Right lobe of liver (tissue), 6 donors: ENCODE data around the gene NUP214. TPM values are rescaled to one million over a fixed set of nuclear protein-coding genes. Genes with fewer than 3 reads are reported as not detected.

Experiments used
- ATAC-seq, 4 donors: fragments of 200-7000 bp; cut with Tn5 transposase; one replicate each; pipeline ENCODE4 v1.9.1; 2020; ENCODE audit warnings: mild to moderate bottlenecking in 4 of 4, moderate library complexity in 4 of 4
- DNase-seq, 3 donors: peaks; one replicate each; pipeline ENCODE4 v3.0.0-alpha.2; 2020
- H3K27ac ChIP-seq, 3 donors: fragments of 200-600 bp; one replicate each; pipeline ENCODE4 v1.8.0; 2022
- H3K27me3 ChIP-seq, 2 donors: fragments of 200-600 bp; one replicate each; pipeline ENCODE4 v1.8.0; 2022
- H3K36me3 ChIP-seq, 4 donors: fragments of 200-600 bp; sonication (generic) in 1 of 4; one replicate each; pipeline versions ENCODE4 v1.5.1 to v1.8.0; 2017 to 2022; ENCODE audit warnings: control low read depth in 1 of 4
- H3K4me1 ChIP-seq, 4 donors: fragments of 200-600 bp; sonication (generic) in 1 of 4; one replicate each; pipeline versions ENCODE4 v1.5.1 to v1.8.0; 2017 to 2022; ENCODE audit warnings: control low read depth in 1 of 4
- H3K4me3 ChIP-seq, 3 donors: fragments of 200-600 bp; one replicate each; pipeline ENCODE4 v1.8.0; 2022
- H3K9me3 ChIP-seq, 4 donors: fragments of 200-600 bp; sonication (generic) in 1 of 4; one replicate each; pipeline versions ENCODE4 v1.5.1 to v1.8.0; 2017 to 2022; ENCODE audit warnings: control low read depth in 1 of 4
- CTCF ChIP-seq, 4 donors: fragments of 200-600 bp in 3 of 4; fragments of 450-650 bp in 1 of 4; IDR thresholded peaks; one replicate each; pipeline versions ENCODE4 v1.5.1 to v1.8.0; 2016 to 2022; ENCODE audit warnings: antibody characterized with exemption in 4 of 4, mild to moderate bottlenecking in 2 of 4
- POLR2A ChIP-seq: fragments of 450-650 bp; IDR thresholded peaks from one replicate; pipeline ENCODE4 v1.6.1; 2017; ENCODE audit warnings: antibody characterized with exemption, mild to moderate bottlenecking
- WGBS: methylation state at CpG from one replicate; pipeline ENCODE4 v1.1.6; 2018; ENCODE audit warnings: low coverage, low lambda C conversion rate; ENCODE audit not compliant: insufficient coverage; ENCODE audit errors: missing lambda C conversion rate; 5-methylcytosine and 5-hydroxymethylcytosine counted together
- intact Hi-C, 2 donors: fragments of 100-400 bp; cut with DNase I; formaldehyde crosslinking; loops; one replicate each; pipeline versions ENCODE4 v1.11.2 to v1.14.1; 2022
- total RNA-seq, 6 experiments: library from RNA; depleted of rRNA in 2 of 6; stranded (reverse); fragments of >200 nt in 2 of 6; fragmentation: NEBNext Ultra II Directional in 3 of 6; extraction: Animal tissue kit (Norgen Biotek cat#: 25700) in 3 of 6; gene quantifications; one replicate each; pipeline versions ENCODE4 v1.1.0 to v1.2.4, GENCODE V29; 2016 to 2023
- donor health status: DM: no; HTN: yes; CAD: no.
- donor health status: DM: no; HTN: no; CAD: no.
- donor health status: DM: no; HTN: no; CAD: no.
- donor health status: DM: no; HTN: yes; CAD: no.
- donor health status: DM: no; HTN: yes; CAD: no.

Gene NUP214
- total RNA-seq, 6 experiments from 2014 or later: 22.5 to 31.1 (median 27.5) TPM

GRCh38 chr9:131119600-131119999 is 5.8 kb upstream of the NUP214 start:
- Histone ChIP-seq H3K36me3 (no peaks in the 10 kb centered on the region), H3K27ac (no peak overlapping the region), H3K9me3 (no peaks in the 10 kb centered on the region), H3K4me1 (peaks cover 0 to 1% (median 0%) of the 10 kb centered on the region in 4 donors), H3K27me3 (no peaks in the 10 kb centered on the region), H3K4me3 (no peak overlapping the region)
- TF ChIP-seq POLR2A: no peak
- TF ChIP-seq CTCF (IDR thresholded peaks at IDR 0.05): no peak
- DNase-seq (no peak), ATAC-seq (no peak)
- WGBS: 58% methylated on average over 3 of the region's 8 CpGs
- intact Hi-C loops: no loop called here

GRCh38 chr9:131120620-131121228 is 4.7 kb upstream of the NUP214 start:
- Histone ChIP-seq H3K36me3 (no peaks in the 10 kb centered on the region), H3K4me1 (peaks cover 0 to 4% (median 0%) of the 10 kb centered on the region in 4 donors), H3K27ac (no peak overlapping the region), H3K9me3 (no peaks in the 10 kb centered on the region), H3K4me3 (no peak overlapping the region), H3K27me3 (no peaks in the 10 kb centered on the region)
- DNase-seq (no peak), ATAC-seq (no peak)
- 54% methylated on average over 2 of the region's 7 CpGs for WGBS
- TF ChIP-seq CTCF (IDR thresholded peaks at IDR 0.05) (no peak), POLR2A (no peak)
- intact Hi-C loops: no loop called here

- DNase-seq (no peak), ATAC-seq (no peak)
- Histone ChIP-seq H3K27me3 (no peaks in the 10 kb centered on the region), H3K27ac (no peak overlapping the region), H3K4me3 (no peak overlapping the region), H3K9me3 (no peaks in the 10 kb centered on the region), H3K36me3 (no peaks in the 10 kb centered on the region), H3K4me1 (peaks cover 0 to 8% (median 1%) of the 10 kb centered on the region in 4 donors)
- TF ChIP-seq POLR2A (no peak), CTCF (IDR thresholded peaks at IDR 0.05) (no peak)
- intact Hi-C loops: no loop called here
- WGBS: 71% methylated on average over 2 of the region's 2 CpGs
Observed at GRCh38 chr9:131121346-131121745, 4.0 kb upstream of the NUP214 start.

DNA sequence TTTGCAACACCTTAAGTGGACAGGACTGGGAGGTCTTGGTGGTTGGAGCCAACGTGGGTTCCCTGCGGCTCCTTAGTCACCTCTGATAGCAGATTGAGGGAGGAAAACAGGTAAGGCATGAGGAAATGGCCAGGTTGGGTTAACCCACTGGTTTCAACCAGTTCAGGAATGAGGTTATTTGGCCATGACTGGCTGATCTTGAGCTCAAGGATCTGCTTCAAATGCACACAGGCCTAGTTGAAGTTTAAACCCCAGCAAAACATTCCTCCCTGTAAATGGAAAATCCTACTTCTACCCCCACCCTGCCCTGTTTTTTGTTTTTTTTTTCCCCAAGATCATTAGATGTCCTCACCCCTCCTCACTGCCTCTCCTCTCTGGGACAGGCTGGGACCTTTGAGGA is 3.2 kb upstream of the NUP214 start:
- no peak for DNase-seq
- Histone ChIP-seq H3K4me1 (peaks cover 0 to 16% (median 4%) of the 10 kb centered on the region in 4 donors), H3K27me3 (no peaks in the 10 kb centered on the region), H3K4me3 (no peak overlapping the region), H3K27ac (no peak overlapping the region), H3K9me3 (no peaks in the 10 kb centered on the region), H3K36me3 (peaks cover 0 to under 1% (median 0%) of the 10 kb centered on the region in 4 donors)
- ATAC-seq: no peak
- WGBS: no CpG with 5 or more reads among the region's 2 CpGs
- TF ChIP-seq POLR2A (no peak), CTCF (IDR thresholded peaks at IDR 0.05) (no peak)
- intact Hi-C loops: no loop called here

DNA sequence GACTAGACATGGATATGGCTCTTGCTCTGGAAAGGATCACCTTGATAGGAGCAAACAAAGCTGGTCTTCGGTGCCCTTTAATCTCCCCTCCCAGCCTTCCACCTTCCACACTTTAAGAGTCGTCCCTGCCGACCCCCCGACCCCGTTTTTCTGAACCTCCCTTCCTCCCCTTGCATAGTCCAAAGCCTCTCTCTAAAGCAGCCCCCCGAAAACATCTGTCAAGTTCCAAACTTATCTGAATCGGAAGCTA is 423 bp upstream of the NUP214 start:
- intact Hi-C loops: no loop called here
- Histone ChIP-seq H3K4me3 (peak overlapping the region; percentile 86 to 94 (median 93)), H3K36me3 (peaks cover 0 to 28% (median 11%) of the 10 kb centered on the region in 4 donors), H3K27ac (peak overlapping the region; percentile 57 to 72 (median 58)), H3K9me3 (no peaks in the 10 kb centered on the region), H3K4me1 (peaks cover 0 to 17% (median 4%) of the 10 kb centered on the region in 4 donors), H3K27me3 (no peaks in the 10 kb centered on the region)
- DNase-seq: no peak
- peak in 3 of 4 donors; percentile 2 for ATAC-seq
- TF ChIP-seq CTCF (IDR thresholded peaks at IDR 0.05): no peak
- no peak for TF ChIP-seq POLR2A
- 0% methylated on average over 7 of the region's 7 CpGs for WGBS
